ENCODE measurements around the gene ICA1. TPM values are rescaled to one million over a fixed set of nuclear protein-coding genes. Genes with fewer than 3 reads are reported as not detected.

ICA1 gene
- total and polyA plus RNA-seq, 4 donors = 1.4 to 22.7 (median 8.1) TPM

GRCh38 chr7:8115547-8116402 lies 146.2 kb downstream of the ICA1 start (continued):
- no peak for TF ChIP-seq ZBTB33 (IDR thresholded peaks at IDR 0.05)
- no peak for TF ChIP-seq HNF4A (conservative IDR thresholded peaks at IDR 0.05)
- no peak for TF ChIP-seq FOXA2 (IDR thresholded peaks at IDR 0.05)
- TF ChIP-seq CTCF (IDR thresholded peaks at IDR 0.05; ENCODE audit: low read depth, low read length, missing input control) = no peak
- TF ChIP-seq HNF4G (IDR thresholded peaks at IDR 0.05) = no peak
- TF ChIP-seq EGR1 (IDR thresholded peaks at IDR 0.05; ENCODE audit: low read depth in 2 of 2) = no peak

GRCh38 chr7:8114175-8114574 lies 147.8 kb downstream of the ICA1 start:
- Histone ChIP-seq H3K27me3 (ENCODE audit: control insufficient read depth in 4 of 4, insufficient read depth in 4 of 4, low read length in 3 of 4) (no peaks in the 10 kb centered on the region), H3K9me3 (ENCODE audit: control insufficient read depth in 4 of 4, low read length in 3 of 4) (no peaks in the 10 kb centered on the region), H3K27ac (ENCODE audit: low read depth in 1 of 2, low read length in 2 of 2) (no peak overlapping the region), H3K36me3 (ENCODE audit: control insufficient read depth in 4 of 4, insufficient read depth in 3 of 4, low read depth in 1 of 4, low read length in 3 of 4) (no peaks in the 10 kb centered on the region), H3K9ac (ENCODE audit: low read depth in 1 of 2, low read length in 2 of 2) (no peak overlapping the region), H3K4me3 (ENCODE audit: low read depth in 1 of 3, low read length in 3 of 3) (no peak overlapping the region), H3K4me1 (ENCODE audit: control insufficient read depth in 4 of 4, insufficient read depth in 4 of 4, low read length in 3 of 4) (no peaks in the 10 kb centered on the region)
- TF ChIP-seq REST (IDR thresholded peaks at IDR 0.05) (no peak), MAX (IDR thresholded peaks at IDR 0.05) (no peak), YY1 (IDR thresholded peaks at IDR 0.05) (no peak), TAF1 (conservative IDR thresholded peaks at IDR 0.05) (no peak), HNF4G (IDR thresholded peaks at IDR 0.05) (no peak), RAD21 (IDR thresholded peaks at IDR 0.05) (no peak), GABPA (IDR thresholded peaks at IDR 0.05 in 1 of 2, conservative IDR thresholded peaks at IDR 0.05 in 1 of 2) (no peak), RXRA (IDR thresholded peaks at IDR 0.05) (no peak), CTCF (IDR thresholded peaks at IDR 0.05; ENCODE audit: low read depth, low read length, missing input control) (no peak), HNF4A (conservative IDR thresholded peaks at IDR 0.05) (no peak), EGR1 (IDR thresholded peaks at IDR 0.05; ENCODE audit: low read depth in 2 of 2) (no peak), FOXA2 (IDR thresholded peaks at IDR 0.05) (no peak), ATF3 (IDR thresholded peaks at IDR 0.05) (no peak), JUND (IDR thresholded peaks at IDR 0.05) (no peak), SP1 (IDR thresholded peaks at IDR 0.05) (no peak), ZBTB33 (IDR thresholded peaks at IDR 0.05) (no peak), NR2F2 (IDR thresholded peaks at IDR 0.05) (no peak), FOXA1 (IDR thresholded peaks at IDR 0.05) (no peak)
- WGBS = 95% methylated on average over 4 of the region's 4 CpGs
- no peak for DNase-seq (ENCODE audit: low spot score)
